HepG2 (cell line): ENCODE results near the gene POGLUT3. TPM values are rescaled to one million over a fixed set of nuclear protein-coding genes. Genes with fewer than 3 reads are reported as not detected.

Experiments
- ATAC-seq: fragments of 200-7000 bp; cut with Tn5 transposase; 3 replicates; pipeline ENCODE4 v1.9.1; 2020; ENCODE audit warnings: mild to moderate bottlenecking, moderate library complexity
- BruUV-seq: library from RNA; stranded (reverse); fragments of 400-500 nt; replicated peaks from 2 replicates; lab custom pipeline; 2021; lab: Mats Ljungman, UMichigan
- CTCF ChIA-PET: fragments of 300-600 bp; formaldehyde crosslinking; extraction: SDS; loops from one replicate; lab custom pipeline; 2021; ENCODE audit warnings: low total read pairs, inconsistent platforms, low intra/inter-chr PET ratio; lab: Yijun Ruan, JAX
- POLR2A ChIA-PET: fragments of 350-600 bp; sonication (Branson Sonifier 250); formaldehyde crosslinking; loops from one replicate; lab custom pipeline; 2020; ENCODE audit warnings: antibody characterized with exemption, inconsistent platforms; lab: Yijun Ruan, JAX
- DNase-seq: peaks from one replicate; pipeline ENCODE4 v3.0.0-alpha.2; 2015; ENCODE audit warnings: low spot score
- FAIRE-seq: peaks from 3 replicates; lab custom pipeline; 2011; peaks lifted over from hg19 to GRCh38; lab: Jason Lieb, UNC
- H2AFZ ChIP-seq: one replicate; pipeline ENCODE4 v1.6.1; 2011; ENCODE audit warnings: low read length, inconsistent platforms
- H3K27ac ChIP-seq: fragments of 300-600 bp; 3 replicates; pipeline ENCODE4 v1.8.0; 2011; ENCODE audit warnings: mixed run types, mild to moderate bottlenecking, mixed read lengths, low read length, inconsistent platforms; ENCODE audit not compliant: insufficient read depth; ENCODE audit errors: extremely low read length
- H3K27me3 ChIP-seq, 2 experiments: fragments of 200-600 bp in 1 of 2; 2 replicates in 1 of 2; 3 replicates in 1 of 2; pipeline versions ENCODE4 v1.6.0 to v1.8.0; 2011; ENCODE audit warnings: low read length in 2 of 2, mild to moderate bottlenecking in 2 of 2, moderate library complexity in 2 of 2, inconsistent platforms in 1 of 2; ENCODE audit not compliant: insufficient read depth in 2 of 2, control insufficient read depth in 1 of 2
- H3K36me3 ChIP-seq, 2 experiments: fragments of 200-600 bp in 1 of 2; replicated peaks in 1 of 2; 2 replicates in 1 of 2; 3 replicates in 1 of 2; pipeline versions ENCODE4 v1.5.1 to v1.8.0; 2011; ENCODE audit warnings: low read length in 2 of 2, inconsistent platforms in 1 of 2; ENCODE audit not compliant: insufficient read depth in 2 of 2, control insufficient read depth in 1 of 2
- H3K4me1 ChIP-seq: 2 replicates; pipeline ENCODE4 v1.5.1; 2012; ENCODE audit warnings: low read length, inconsistent platforms; ENCODE audit not compliant: insufficient read depth
- H3K4me2 ChIP-seq: 2 replicates; pipeline ENCODE4 v1.6.0; 2011; ENCODE audit warnings: low read depth, low read length, inconsistent platforms
- H3K4me3 ChIP-seq, 3 experiments: fragments of 200-600 bp in 1 of 3; sonication (generic), shearing (Covaris generic) in 1 of 3; replicated peaks in 1 of 3; 2 replicates each; pipeline ENCODE4 v1.5.1; 2011 to 2016; ENCODE audit warnings: low read length in 3 of 3, inconsistent platforms in 2 of 3, low read depth in 2 of 3, mild to moderate bottlenecking in 2 of 3, control low read depth in 1 of 3, mixed read lengths in 1 of 3; ENCODE audit not compliant: insufficient read depth in 1 of 3
- H3K79me2 ChIP-seq: one replicate; pipeline ENCODE4 v1.6.1; 2011; ENCODE audit warnings: low read length, inconsistent platforms; ENCODE audit not compliant: insufficient read depth
- H3K9ac ChIP-seq: 2 replicates; pipeline ENCODE4 v1.6.0; 2011; ENCODE audit warnings: mild to moderate bottlenecking, low read depth, low read length, inconsistent platforms; ENCODE audit not compliant: insufficient read depth
- H3K9me3 ChIP-seq: 2 replicates; pipeline ENCODE4 v1.5.1; 2012; ENCODE audit warnings: mild to moderate bottlenecking, low read length
- H4K20me1 ChIP-seq: 2 replicates; pipeline ENCODE4 v1.6.0; 2011; ENCODE audit warnings: inconsistent platforms, mild to moderate bottlenecking, low read length, moderate library complexity; ENCODE audit not compliant: insufficient read depth
- CBX5 ChIP-seq: sonication (generic); formaldehyde crosslinking; IDR thresholded peaks from 2 replicates; pipeline ENCODE4 v1.4.0; 2020; ENCODE audit warnings: missing genetic modification reagents, borderline replicate concordance
- FOSL2 ChIP-seq: sonication (generic); formaldehyde crosslinking; IDR thresholded peaks from 2 replicates; pipeline ENCODE4 v1.4.0; 2020; ENCODE audit warnings: missing genetic modification reagents
- FOXP1 ChIP-seq, 2 experiments: fragments of 450-650 bp in 1 of 2; IDR thresholded peaks; 2 replicates each; pipeline ENCODE4 v1.6.1; 2017 to 2018; ENCODE audit warnings: antibody characterized with exemption in 1 of 2
- GATAD2A ChIP-seq: IDR thresholded peaks from 2 replicates; pipeline ENCODE4 v1.6.1; 2016
- NFRKB ChIP-seq: fragments of 450-650 bp; IDR thresholded peaks from 2 replicates; pipeline ENCODE4 v1.6.1; 2017
- NR2F6 ChIP-seq, 2 experiments: IDR thresholded peaks; 2 replicates each; pipeline ENCODE4 v1.6.1; 2016; ENCODE audit warnings: antibody characterized with exemption in 1 of 2, mild to moderate bottlenecking in 1 of 2
- SALL2 ChIP-seq: sonication (generic); formaldehyde crosslinking; IDR thresholded peaks from 2 replicates; pipeline ENCODE4 v1.8.1; 2023; ENCODE audit warnings: mild to moderate bottlenecking, missing genetic modification reagents, inconsistent platforms
- TAF1 ChIP-seq: sonication (generic); formaldehyde crosslinking; IDR thresholded peaks from 2 replicates; pipeline ENCODE4 v1.4.0; 2020; ENCODE audit warnings: missing genetic modification reagents
- TCF7 ChIP-seq: sonication (generic); IDR thresholded peaks from 2 replicates; pipeline ENCODE4 v1.6.1; 2016; ENCODE audit warnings: antibody characterized with exemption, low read depth
- ZFP36L1 ChIP-seq: sonication (generic); formaldehyde crosslinking; IDR thresholded peaks from 2 replicates; pipeline ENCODE4 v1.8.0; 2022; ENCODE audit warnings: mild to moderate bottlenecking, missing genetic modification reagents, moderate library complexity
- ZFP37 ChIP-seq: sonication (generic); formaldehyde crosslinking; IDR thresholded peaks from 2 replicates; pipeline ENCODE4 v1.4.0; 2020; ENCODE audit warnings: missing genetic modification reagents, borderline replicate concordance
- ZNF292 ChIP-seq: sonication (generic); formaldehyde crosslinking; IDR thresholded peaks from 2 replicates; pipeline ENCODE4 v1.8.1; 2022; ENCODE audit warnings: mild to moderate bottlenecking, low read depth, missing genetic modification reagents, borderline replicate concordance
- ZNF335 ChIP-seq: sonication (generic); formaldehyde crosslinking; IDR thresholded peaks from 2 replicates; pipeline ENCODE4 v1.4.0; 2020; ENCODE audit warnings: missing genetic modification reagents
- ZNF569 ChIP-seq: sonication (generic); formaldehyde crosslinking; IDR thresholded peaks from 2 replicates; pipeline ENCODE4 v1.5.0; 2020; ENCODE audit warnings: mild to moderate bottlenecking, missing genetic modification reagents, moderate library complexity, borderline replicate concordance
- ZNF788 ChIP-seq: sonication (generic); formaldehyde crosslinking; IDR thresholded peaks from 2 replicates; pipeline ENCODE4 v1.5.0; 2020; ENCODE audit warnings: mild to moderate bottlenecking, missing genetic modification reagents, borderline replicate concordance
- ZNF878 ChIP-seq: sonication (generic); formaldehyde crosslinking; IDR thresholded peaks from 2 replicates; pipeline ENCODE4 v1.8.1; 2023; ENCODE audit warnings: mild to moderate bottlenecking, missing genetic modification reagents, moderate library complexity
- WGBS: methylation state at CpG from one replicate; pipeline ENCODE4 v1.1.6; 2017; ENCODE audit warnings: low lambda C conversion rate; 5-methylcytosine and 5-hydroxymethylcytosine counted together
- in situ Hi-C: cut with HindIII; loops from 2 replicates; pipeline ENCODE4 v1.10.0; 2017; ENCODE audit warnings: low pct_unique_long_range_greater_than_20kb; ENCODE audit not compliant: extremely low pct_ligation_motif_present
- intact Hi-C: fragments of 100-400 bp; cut with micrococcal nuclease; formaldehyde crosslinking; loops from one replicate; pipeline ENCODE4 v1.10.0; 2022; ENCODE audit not compliant: unreplicated experiment
- polyA plus RNA-seq, 8 experiments: library from polyadenylated mRNA; depleted of rRNA in 3 of 8; stranded (reverse) in 7 of 8; unstranded in 1 of 8; fragments of >200 nt; fragmentation: Illumina TruSeq in 4 of 8; extraction: Trizol in 4 of 8; gene quantifications; 2 replicates each; pipeline versions ENCODE4 v1.2.1 to v1.2.3, GENCODE V29; 2011 to 2016; ENCODE audit warnings: low read depth in 4 of 8, missing spikeins in 1 of 8, mixed read lengths in 1 of 8; ENCODE audit not compliant: insufficient read depth in 1 of 8
- total RNA-seq, 5 experiments: library from RNA; depleted of rRNA; stranded (reverse); fragments of >200 nt; fragmentation: Illumina TruSeq; extraction: Trizol; gene quantifications; 2 replicates each; pipeline ENCODE4 v1.2.3, GENCODE V29; 2016; ENCODE audit warnings: low read depth in 1 of 5
- TF ChIP-seq, protein P1 (sequence below): IDR thresholded peaks from 2 replicates; pipeline ENCODE4 v1.6.1; 2016; ENCODE audit warnings: low read depth
- TF ChIP-seq, protein P2 (sequence below): sonication (generic); formaldehyde crosslinking; IDR thresholded peaks from 2 replicates; pipeline ENCODE4 v1.4.0; 2020; ENCODE audit warnings: mild to moderate bottlenecking, missing genetic modification reagents
- TF ChIP-seq, protein P3 (sequence below): sonication (generic); formaldehyde crosslinking; IDR thresholded peaks from 2 replicates; pipeline ENCODE4 v1.5.1; 2020; ENCODE audit warnings: missing genetic modification reagents, mild to moderate bottlenecking, borderline replicate concordance
- TF ChIP-seq, protein P4 (sequence below): sonication (generic); formaldehyde crosslinking; IDR thresholded peaks from 2 replicates; pipeline ENCODE4 v1.4.0; 2020; ENCODE audit warnings: mild to moderate bottlenecking, missing genetic modification reagents, borderline replicate concordance

Gene POGLUT3
- total and polyA plus RNA-seq, 2 of the 13 experiments (the other 11 are each of a cell fraction or from before 2014, with no cell fraction given) = 14.3 to 22.0 TPM

DNA sequence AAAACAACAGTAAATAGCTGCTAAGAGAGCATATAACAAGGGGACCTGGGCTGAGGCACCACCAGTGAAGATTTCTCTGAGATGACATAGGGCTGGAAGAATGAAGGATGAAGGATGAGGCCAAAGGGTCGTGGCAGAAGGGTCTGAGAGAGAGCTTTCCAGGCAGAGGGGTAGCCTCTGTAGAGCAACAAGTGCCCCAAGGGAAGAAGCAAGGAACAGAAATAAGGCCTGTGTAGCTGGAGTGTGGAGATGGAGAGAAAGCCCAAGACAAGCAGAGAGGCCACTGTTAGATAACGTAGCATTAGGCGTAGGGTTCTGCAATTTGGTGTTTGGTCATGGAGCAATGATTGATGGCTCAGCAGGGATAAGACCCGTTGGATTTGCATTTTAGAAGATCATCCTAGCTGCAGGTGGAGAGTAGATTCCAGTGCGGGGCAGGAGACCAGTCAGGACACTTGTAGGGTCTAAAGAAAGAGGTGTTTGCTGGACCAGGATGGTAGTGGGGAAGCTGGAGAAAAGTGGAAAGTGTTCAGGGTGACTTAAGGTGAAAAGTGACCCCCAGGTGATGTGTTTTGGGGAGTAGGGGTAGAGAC lies 47.8 kb upstream of the POGLUT3 start:
- 46% methylated on average over 5 of the region's 5 CpGs for WGBS
- FAIRE-seq = no peak

More for the DNA sequence above, 47.8 kb upstream of the POGLUT3 start:
- no peak overlapping the region for H2AFZ ChIP-seq
- intact Hi-C loops = no loop called here
- POLR2A ChIA-PET = no interaction called here
- H3K27ac ChIP-seq = no peak overlapping the region
- no peaks in the 10 kb centered on the region for H3K79me2 ChIP-seq
- CTCF ChIA-PET = no interaction called here
- no peak overlapping the region for H3K4me3 ChIP-seq
- H3K4me2 ChIP-seq = no peak overlapping the region
- no peak for ATAC-seq
- no TSS peak for BruUV-seq
- TF ChIP-seq TCF7 (no peak), CBX5 (no peak), NFRKB (no peak), ZFP36L1 (CRISPR knock-in tag) (no peak), ZNF878 (CRISPR knock-in tag) (no peak), ZFP37 (CRISPR knock-in tag) (no peak), SALL2 (CRISPR knock-in tag) (no peak), ZNF569 (CRISPR knock-in tag) (no peak), ZNF335 (CRISPR knock-in tag) (no peak), GATAD2A (CRISPR knock-in tag) (no peak), TAF1 (CRISPR knock-in tag) (no peak), NR2F6 (IDR thresholded peaks at IDR 0.05) (no peak), NR2F6 (CRISPR knock-in tag; IDR thresholded peaks at IDR 0.05) (no peak), ZNF292 (CRISPR knock-in tag) (no peak), FOXP1 (IDR thresholded peaks at IDR 0.05) (no peak), FOXP1 (CRISPR knock-in tag; IDR thresholded peaks at IDR 0.05) (no peak), ZNF788 (CRISPR knock-in tag) (no peak), FOSL2 (CRISPR knock-in tag) (no peak)
- TF ChIP-seq, protein P1, sequence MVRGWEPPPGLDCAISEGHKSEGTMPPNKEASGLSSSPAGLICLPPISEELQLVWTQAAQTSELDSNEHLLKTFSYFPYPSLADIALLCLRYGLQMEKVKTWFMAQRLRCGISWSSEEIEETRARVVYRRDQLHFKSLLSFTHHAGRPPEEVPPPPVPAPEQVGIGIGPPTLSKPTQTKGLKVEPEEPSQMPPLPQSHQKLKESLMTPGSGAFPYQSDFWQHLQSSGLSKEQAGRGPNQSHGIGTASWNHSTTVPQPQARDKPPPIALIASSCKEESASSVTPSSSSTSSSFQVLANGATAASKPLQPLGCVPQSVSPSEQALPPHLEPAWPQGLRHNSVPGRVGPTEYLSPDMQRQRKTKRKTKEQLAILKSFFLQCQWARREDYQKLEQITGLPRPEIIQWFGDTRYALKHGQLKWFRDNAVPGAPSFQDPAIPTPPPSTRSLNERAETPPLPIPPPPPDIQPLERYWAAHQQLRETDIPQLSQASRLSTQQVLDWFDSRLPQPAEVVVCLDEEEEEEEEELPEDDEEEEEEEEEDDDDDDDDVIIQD (CRISPR knock-in tag) = no peak
- TF ChIP-seq, protein P2, sequence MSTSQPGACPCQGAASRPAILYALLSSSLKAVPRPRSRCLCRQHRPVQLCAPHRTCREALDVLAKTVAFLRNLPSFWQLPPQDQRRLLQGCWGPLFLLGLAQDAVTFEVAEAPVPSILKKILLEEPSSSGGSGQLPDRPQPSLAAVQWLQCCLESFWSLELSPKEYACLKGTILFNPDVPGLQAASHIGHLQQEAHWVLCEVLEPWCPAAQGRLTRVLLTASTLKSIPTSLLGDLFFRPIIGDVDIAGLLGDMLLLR (CRISPR knock-in tag) = no peak
- TF ChIP-seq, protein P3, sequence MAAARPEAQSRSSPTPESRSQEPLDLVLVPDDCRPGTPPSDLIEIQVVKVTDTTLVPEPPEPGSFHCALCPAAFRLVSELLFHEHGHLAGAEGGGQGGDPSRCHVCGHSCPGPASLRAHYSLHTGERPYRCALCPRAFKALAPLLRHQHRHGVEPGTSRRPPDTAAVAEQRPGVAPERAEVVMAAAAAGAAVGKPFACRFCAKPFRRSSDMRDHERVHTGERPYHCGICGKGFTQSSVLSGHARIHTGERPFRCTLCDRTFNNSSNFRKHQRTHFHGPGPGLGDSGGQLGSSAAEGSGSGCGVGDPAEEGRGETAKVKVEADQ (CRISPR knock-in tag) = no peak
- TF ChIP-seq, protein P4, sequence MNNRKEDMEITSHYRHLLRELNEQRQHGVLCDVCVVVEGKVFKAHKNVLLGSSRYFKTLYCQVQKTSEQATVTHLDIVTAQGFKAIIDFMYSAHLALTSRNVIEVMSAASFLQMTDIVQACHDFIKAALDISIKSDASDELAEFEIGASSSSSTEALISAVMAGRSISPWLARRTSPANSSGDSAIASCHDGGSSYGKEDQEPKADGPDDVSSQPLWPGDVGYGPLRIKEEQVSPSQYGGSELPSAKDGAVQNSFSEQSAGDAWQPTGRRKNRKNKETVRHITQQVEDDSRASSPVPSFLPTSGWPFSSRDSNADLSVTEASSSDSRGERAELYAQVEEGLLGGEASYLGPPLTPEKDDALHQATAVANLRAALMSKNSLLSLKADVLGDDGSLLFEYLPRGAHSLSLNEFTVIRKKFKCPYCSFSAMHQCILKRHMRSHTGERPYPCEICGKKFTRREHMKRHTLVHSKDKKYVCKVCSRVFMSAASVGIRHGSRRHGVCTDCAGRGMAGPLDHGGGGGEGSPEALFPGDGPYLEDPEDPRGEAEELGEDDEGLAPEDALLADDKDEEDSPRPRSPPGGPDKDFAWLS (CRISPR knock-in tag) = no peak
- no peak for DNase-seq
- no peaks in the 10 kb centered on the region for H3K4me1 ChIP-seq
- H3K36me3 ChIP-seq = no peaks in the 10 kb centered on the region
- no peaks in the 10 kb centered on the region for H4K20me1 ChIP-seq
- no peaks in the 10 kb centered on the region; a peak in 1 of 5 replicates for H3K27me3 ChIP-seq
- H3K9ac ChIP-seq = no peak overlapping the region
- in situ Hi-C loops = no loop called here
- no peaks in the 10 kb centered on the region for H3K9me3 ChIP-seq
